Inferior parietal cortex (tissue), 1 donor: ENCODE results near the gene MMP17.

Source experiments
- DNase-seq: peaks from one replicate; pipeline ENCODE4 v3.0.0-alpha.2; 2016; ENCODE audit errors: extremely low spot score

MMP17 gene

DNA sequence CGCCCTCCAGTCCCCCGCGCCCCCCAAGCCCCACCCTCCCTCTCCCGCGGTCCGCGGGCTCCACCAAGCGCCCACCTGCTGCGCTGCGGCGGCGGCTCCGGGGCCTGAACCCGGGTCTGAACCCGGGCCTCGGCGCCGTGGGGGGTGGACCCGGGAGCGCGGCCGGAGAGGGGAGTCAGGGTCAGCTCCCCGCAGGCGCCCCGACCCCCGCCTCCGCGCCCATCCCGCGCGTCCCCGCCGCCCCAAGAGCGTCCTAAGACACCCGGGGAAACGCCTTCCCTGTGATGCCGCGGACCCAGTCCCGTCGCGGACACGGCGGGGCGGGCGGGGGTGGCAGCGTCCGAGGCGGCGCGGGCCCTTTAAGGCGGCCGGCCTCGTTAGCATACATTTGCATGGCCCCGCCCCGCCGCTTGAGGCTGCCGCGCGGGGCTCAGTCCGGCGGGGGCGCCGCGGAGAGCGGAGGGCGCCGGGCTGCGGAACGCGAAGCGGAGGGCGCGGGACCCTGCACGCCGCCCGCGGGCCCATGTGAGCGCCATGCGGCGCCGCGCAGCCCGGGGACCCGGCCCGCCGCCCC is at the start of gene MMP17:
Gene MMP17, plus strand, starts transcription at position 433 of the 574 bp plus-strand sequence. Its CDS starts 102 bp downstream, at position 535.
- no peak for DNase-seq

DNA sequence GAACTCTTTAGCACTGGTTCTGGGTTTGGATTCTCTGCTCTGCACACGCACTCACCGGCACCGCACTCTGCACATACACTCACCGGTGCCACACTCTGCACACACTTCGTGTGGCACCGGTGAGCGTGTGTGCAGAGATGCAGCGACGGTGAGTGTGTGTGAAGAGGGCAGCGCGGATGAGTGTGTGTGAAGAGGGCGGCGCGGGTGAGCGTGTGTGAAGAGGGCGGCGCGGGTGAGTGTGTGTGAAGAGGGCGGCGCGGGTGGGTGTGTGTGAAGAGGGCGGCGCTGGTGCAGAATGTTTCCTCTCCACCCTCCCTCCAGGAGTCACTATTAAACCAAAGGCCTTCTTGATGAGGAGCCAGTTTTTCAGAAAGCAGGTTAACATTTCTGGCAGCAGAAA is 49.2 kb upstream of the MMP17 start:
- DNase-seq: no peak

DNA sequence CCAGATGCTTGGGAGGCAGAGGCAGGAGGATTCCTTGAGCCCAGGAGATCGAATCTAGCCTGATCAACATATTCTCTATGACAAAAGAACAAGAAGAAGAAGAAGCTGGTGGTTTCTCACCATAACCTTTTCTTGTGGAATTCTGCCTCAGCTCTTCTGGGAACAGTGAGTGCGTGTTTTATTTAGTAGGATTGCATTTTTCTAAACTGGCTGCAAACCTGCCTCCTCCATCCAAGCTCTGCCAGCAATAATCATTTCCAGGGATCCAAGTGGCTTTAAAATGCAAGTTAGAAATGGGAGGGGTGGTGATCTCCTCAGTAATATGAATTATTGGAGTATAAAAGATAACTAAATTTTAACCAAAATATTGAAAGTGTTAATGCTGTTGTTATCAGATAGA is 46.1 kb upstream of the MMP17 start:
- DNase-seq: no peak

- DNase-seq: no peak
Observed at GRCh38 chr12:131783915-131784541, 44.2 kb upstream of the MMP17 start.

- DNase-seq: no peak
Observed at GRCh38 chr12:131784909-131785762, 43.1 kb upstream of the MMP17 start.

GRCh38 chr12:131785763-131786330 is 42.3 kb upstream of the MMP17 start:
- DNase-seq: no peak

- no peak for DNase-seq
Observed at GRCh38 chr12:131786331-131786730, 41.9 kb upstream of the MMP17 start.

DNA sequence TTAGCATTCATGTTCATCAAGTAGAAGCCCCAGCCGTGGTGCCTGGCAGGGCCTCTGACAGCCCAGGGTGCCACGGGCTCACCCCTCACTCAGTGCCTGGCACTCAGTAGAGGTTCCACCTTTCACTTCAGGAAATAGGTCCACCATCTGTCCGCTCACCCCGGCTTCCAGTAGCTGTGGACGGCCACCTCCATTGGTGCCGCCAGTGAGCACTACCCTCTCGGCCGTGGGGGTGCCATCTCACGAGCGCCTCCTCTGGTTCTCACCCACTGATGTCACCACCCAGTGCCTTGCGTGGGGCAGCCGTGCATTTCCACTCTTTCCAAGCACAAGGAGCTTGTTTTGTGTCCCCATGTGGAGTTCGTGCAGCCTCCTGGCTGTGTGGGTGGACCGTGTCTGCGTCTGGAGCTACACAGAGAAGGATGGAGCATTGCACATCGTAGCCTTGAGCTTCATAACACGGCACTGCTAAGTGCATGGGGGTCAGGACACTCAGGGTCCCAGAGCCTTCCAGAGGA is 41.0 kb upstream of the MMP17 start:
- DNase-seq: no peak

GRCh38 chr12:131788070-131788469 is 40.1 kb upstream of the MMP17 start:
- DNase-seq: no peak

GRCh38 chr12:131789638-131790037 is 38.6 kb upstream of the MMP17 start:
- DNase-seq: no peak

GRCh38 chr12:131793243-131794022 is 34.8 kb upstream of the MMP17 start:
- no peak for DNase-seq

DNA sequence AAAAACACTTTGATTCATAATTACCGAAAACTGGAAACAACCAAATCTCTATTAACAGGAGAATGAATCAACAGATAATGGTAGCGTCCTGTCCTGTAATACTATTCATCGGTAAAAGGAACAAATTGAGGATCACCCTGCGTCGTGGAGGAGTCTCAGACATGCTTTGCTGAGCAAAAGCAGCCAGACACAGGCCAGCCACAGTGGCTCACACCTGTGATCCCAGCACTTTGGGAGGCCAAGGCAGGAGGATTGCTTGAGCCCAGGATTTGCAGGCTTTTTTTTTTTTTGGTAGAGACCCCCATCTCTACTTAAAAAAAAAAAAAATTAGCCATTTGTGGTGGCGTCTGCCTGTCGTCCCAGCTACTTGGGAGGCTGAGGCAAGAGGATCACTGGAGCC is 34.1 kb upstream of the MMP17 start:
- no peak for DNase-seq

DNA sequence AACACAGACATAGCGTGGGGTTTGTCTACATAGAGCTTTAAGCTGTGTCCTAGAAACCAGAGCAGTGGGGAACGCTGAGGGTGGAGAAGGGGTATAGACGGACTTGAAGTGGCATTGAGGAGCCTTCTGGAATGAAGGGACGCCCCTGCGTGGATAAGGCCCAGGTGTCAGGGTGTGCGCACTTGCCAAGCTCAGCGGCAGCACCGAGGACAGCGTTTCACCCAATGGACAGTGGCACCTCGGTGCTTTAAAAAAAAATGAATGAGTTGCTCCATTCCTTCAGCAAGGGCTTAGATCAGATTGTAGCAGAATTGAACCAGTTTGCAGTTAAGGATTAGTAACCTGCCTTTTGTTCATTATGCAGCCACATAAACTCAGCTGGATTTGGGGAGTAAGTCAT is 33.6 kb upstream of the MMP17 start:
- no peak for DNase-seq

GRCh38 chr12:131795064-131795463 is 33.1 kb upstream of the MMP17 start:
- no peak for DNase-seq

- no peak for DNase-seq
Observed at GRCh38 chr12:131795690-131796410, 32.3 kb upstream of the MMP17 start.

- DNase-seq: no peak
Observed at GRCh38 chr12:131796411-131796736, 31.8 kb upstream of the MMP17 start.

DNA sequence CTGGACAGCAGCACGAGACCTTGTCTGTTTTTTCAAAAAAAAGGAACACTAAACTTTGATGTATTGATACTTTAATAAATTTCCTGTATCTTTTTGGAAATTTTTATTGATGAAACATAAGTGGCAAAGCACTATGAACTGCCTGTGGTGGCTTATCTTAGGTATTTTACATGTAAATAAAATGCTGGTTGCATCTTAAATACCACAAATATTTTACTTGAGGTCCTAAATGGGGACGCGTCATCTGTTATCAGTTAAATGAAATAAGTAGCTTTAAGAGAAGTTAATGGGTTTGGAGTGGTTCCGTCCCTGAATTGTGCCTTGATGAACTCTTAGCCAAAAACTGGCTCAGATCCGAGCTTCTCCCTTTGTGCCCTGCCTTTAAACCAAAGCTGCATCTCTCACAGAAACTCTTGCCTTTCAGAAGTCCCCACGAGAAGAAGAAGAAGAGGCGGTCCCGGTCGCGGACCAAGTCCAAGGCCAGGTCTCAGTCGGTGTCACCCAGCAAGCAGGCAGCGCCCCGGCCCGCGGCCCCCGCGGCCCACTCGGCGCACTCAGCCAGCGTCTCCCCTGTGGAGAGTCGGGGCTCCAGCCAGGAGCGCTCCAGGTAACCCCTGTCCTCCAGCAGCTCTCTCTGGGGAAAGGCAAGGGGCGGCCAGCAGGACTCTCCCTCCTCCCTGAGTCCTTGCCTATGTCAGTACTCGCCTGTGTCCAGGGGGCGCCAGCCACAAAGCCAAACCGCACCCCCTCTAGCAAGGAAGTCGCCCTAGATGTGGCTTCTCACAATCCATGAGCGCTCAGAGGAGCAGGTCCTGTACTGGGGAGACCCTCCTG is 31.2 kb upstream of the MMP17 start:
- no peak for DNase-seq

- no peak for DNase-seq
Observed at GRCh38 chr12:131797588-131797934, 30.6 kb upstream of the MMP17 start.

GRCh38 chr12:131799195-131799594 is 29.0 kb upstream of the MMP17 start:
- no peak for DNase-seq
